NCI-H2171 (cell line): Measurements from ENCODE around the gene TNFSF15.

Experiments
- DNase-seq: peaks from one replicate; lab custom pipeline; 2025; lab: John Stamatoyannopoulos, UW

Gene TNFSF15

GRCh38 chr9:114825126-114825795, 19.4 kb upstream of the TNFSF15 start:
- DNase-seq = no peak

- no peak for DNase-seq
These were observed 18.3 kb upstream of the TNFSF15 start for GRCh38 chr9:114824110-114824509.

- no peak for DNase-seq
These were observed 17.6 kb upstream of the TNFSF15 start for GRCh38 chr9:114823441-114823840.

GRCh38 chr9:114822708-114823107, 16.9 kb upstream of the TNFSF15 start:
- no peak for DNase-seq

GRCh38 chr9:114820776-114821501, 15.1 kb upstream of the TNFSF15 start:
- DNase-seq = no peak

- no peak for DNase-seq
These were observed 12.3 kb upstream of the TNFSF15 start for GRCh38 chr9:114818178-114818577.

GRCh38 chr9:114813717-114814418, 8.0 kb upstream of the TNFSF15 start:
- DNase-seq = no peak

- no peak for DNase-seq
These were observed 6.3 kb upstream of the TNFSF15 start for GRCh38 chr9:114811966-114812636.

- DNase-seq = peak; percentile 26
These were observed 5.5 kb upstream of the TNFSF15 start for GRCh38 chr9:114811301-114811700.

- DNase-seq = no peak
These were observed 4.8 kb upstream of the TNFSF15 start for GRCh38 chr9:114810614-114811013.

GRCh38 chr9:114806526-114806900, 674 bp upstream of the TNFSF15 start:
- no peak for DNase-seq

GRCh38 chr9:114804505-114804904, 1.3 kb downstream of the TNFSF15 start:
- DNase-seq = no peak

GRCh38 chr9:114803479-114804265, 2.2 kb downstream of the TNFSF15 start:
- DNase-seq = no peak

GRCh38 chr9:114799925-114800324, 5.9 kb downstream of the TNFSF15 start:
- no peak for DNase-seq

- no peak for DNase-seq
These were observed 6.4 kb downstream of the TNFSF15 start for GRCh38 chr9:114799441-114799840.

- no peak for DNase-seq
These were observed 6.9 kb downstream of the TNFSF15 start for GRCh38 chr9:114798780-114799427.

GRCh38 chr9:114798101-114798500, 7.7 kb downstream of the TNFSF15 start:
- DNase-seq = no peak

- DNase-seq = no peak
These were observed 13.4 kb downstream of the TNFSF15 start for GRCh38 chr9:114792396-114792795.

- no peak for DNase-seq
These were observed 14.1 kb downstream of the TNFSF15 start for GRCh38 chr9:114791736-114792135.

- no peak for DNase-seq
These were observed 14.5 kb downstream of the TNFSF15 start for GRCh38 chr9:114791312-114791711.

GRCh38 chr9:114790521-114790920, 15.3 kb downstream of the TNFSF15 start:
- DNase-seq = no peak
